IMR-90 (cell line): ENCODE results near the gene MALT1. TPM values are rescaled to one million over a fixed set of nuclear protein-coding genes. Genes with fewer than 3 reads are reported as not detected.

ENCODE experiments used
- ATAC-seq: fragments of 200-7000 bp; cut with Tn5 transposase; 2 replicates; pipeline ENCODE4 v1.9.1; 2020; ENCODE audit warnings: low read depth, mild to moderate bottlenecking, moderate library complexity
- BruUV-seq: library from RNA; stranded (reverse); fragments of 400-500 nt; replicated peaks from 2 replicates; lab custom pipeline; 2021; lab: Mats Ljungman, UMichigan
- CTCF ChIA-PET: fragments of 300-600 bp; formaldehyde crosslinking; extraction: SDS; loops from one replicate; lab custom pipeline; 2021; ENCODE audit warnings: antibody characterized with exemption; lab: Yijun Ruan, JAX
- POLR2A ChIA-PET: fragments of 300-600 bp; sonication (Branson Sonifier 250); formaldehyde crosslinking; loops from one replicate; lab custom pipeline; 2022; ENCODE audit warnings: antibody characterized with exemption; ENCODE audit not compliant: unreplicated experiment; lab: Charles Lee
- DNase-seq: peaks from one replicate; pipeline ENCODE4 v3.0.0; 2013
- H2AFZ ChIP-seq: replicated peaks from 2 replicates; pipeline ENCODE3; 2013; ENCODE audit warnings: low read length, mild to moderate bottlenecking; ENCODE audit not compliant: poor library complexity
- H2AK5ac ChIP-seq: 2 replicates; pipeline ENCODE4 v1.6.1; 2013; ENCODE audit warnings: low read depth, low read length, inconsistent platforms
- H2AK9ac ChIP-seq: replicated peaks from 2 replicates; pipeline ENCODE3; 2013; ENCODE audit warnings: mild to moderate bottlenecking, low read depth, low read length, moderate library complexity; ENCODE audit not compliant: poor library complexity
- H2BK120ac ChIP-seq: 2 replicates; pipeline ENCODE4 v1.6.1; 2013; ENCODE audit warnings: low read depth, low read length, inconsistent platforms
- H2BK15ac ChIP-seq: 3 replicates; pipeline ENCODE4 v1.6.1; 2013; ENCODE audit warnings: low read depth, low read length, inconsistent platforms
- H2BK20ac ChIP-seq: 2 replicates; pipeline ENCODE4 v1.6.1; 2013; ENCODE audit warnings: low read depth, mild to moderate bottlenecking, inconsistent platforms, low read length, moderate library complexity
- H2BK5ac ChIP-seq: 2 replicates; pipeline ENCODE4 v1.6.1; 2013; ENCODE audit warnings: mild to moderate bottlenecking, low read depth, low read length, inconsistent platforms; ENCODE audit not compliant: poor library complexity, severe bottlenecking
- H3K14ac ChIP-seq: replicated peaks from 2 replicates; pipeline ENCODE4 v1.6.1; 2013; ENCODE audit warnings: low read depth, low read length, inconsistent platforms
- H3K18ac ChIP-seq: 2 replicates; pipeline ENCODE4 v1.6.1; 2013; ENCODE audit warnings: low read depth, low read length, control low read depth
- H3K23ac ChIP-seq: 2 replicates; pipeline ENCODE4 v1.6.1; 2013; ENCODE audit warnings: low read depth, low read length, inconsistent platforms
- H3K27ac ChIP-seq: 2 replicates; pipeline ENCODE4 v1.5.1; 2013; ENCODE audit warnings: mild to moderate bottlenecking, control low read depth, low read length; ENCODE audit not compliant: insufficient read depth
- H3K27me3 ChIP-seq: 2 replicates; pipeline ENCODE4 v1.6.1; 2013; ENCODE audit warnings: low read length; ENCODE audit not compliant: control insufficient read depth, insufficient read depth
- H3K36me3 ChIP-seq: 2 replicates; pipeline ENCODE4 v1.6.1; 2013; ENCODE audit warnings: low read length, mixed read lengths; ENCODE audit not compliant: control insufficient read depth, insufficient read depth
- H3K4ac ChIP-seq: 2 replicates; pipeline ENCODE4 v1.6.1; 2013; ENCODE audit warnings: low read depth, low read length, inconsistent platforms
- H3K4me1 ChIP-seq: 2 replicates; pipeline ENCODE4 v1.6.1; 2013; ENCODE audit warnings: low read length, mixed read lengths; ENCODE audit not compliant: control insufficient read depth, insufficient read depth
- H3K4me2 ChIP-seq: 2 replicates; pipeline ENCODE4 v1.6.1; 2013; ENCODE audit warnings: low read depth, mild to moderate bottlenecking, control low read depth, low read length, moderate library complexity
- H3K4me3 ChIP-seq: 2 replicates; pipeline ENCODE4 v1.5.1; 2013; ENCODE audit warnings: low read depth, mild to moderate bottlenecking, control low read depth, low read length, moderate library complexity; ENCODE audit not compliant: insufficient read depth
- H3K56ac ChIP-seq: 2 replicates; pipeline ENCODE4 v1.6.1; 2013; ENCODE audit warnings: low read length, inconsistent platforms; ENCODE audit not compliant: insufficient read depth; ENCODE audit errors: extremely low read depth
- H3K79me1 ChIP-seq, 2 experiments: 2 replicates each; pipeline ENCODE4 v1.6.1; 2013; ENCODE audit warnings: low read length in 2 of 2, inconsistent platforms in 1 of 2, low read depth in 1 of 2
- H3K9ac ChIP-seq: 2 replicates; pipeline ENCODE4 v1.6.1; 2013; ENCODE audit warnings: low read depth, low read length, control low read depth
- H3K9me1 ChIP-seq: 2 replicates; pipeline ENCODE4 v1.6.1; 2013; ENCODE audit warnings: low read length, inconsistent platforms; ENCODE audit not compliant: insufficient read depth
- H3K9me3 ChIP-seq: 2 replicates; pipeline ENCODE4 v1.6.1; 2013; ENCODE audit warnings: low read length; ENCODE audit not compliant: control insufficient read depth, insufficient read depth
- H4K20me1 ChIP-seq: 2 replicates; pipeline ENCODE4 v1.6.1; 2013; ENCODE audit warnings: low read length, inconsistent platforms; ENCODE audit not compliant: insufficient read depth
- H4K5ac ChIP-seq: 2 replicates; pipeline ENCODE4 v1.6.1; 2013; ENCODE audit warnings: mild to moderate bottlenecking, low read depth, low read length, control low read depth
- H4K8ac ChIP-seq, 2 experiments: 2 replicates each; pipeline ENCODE4 v1.6.1; 2013; ENCODE audit warnings: low read depth in 2 of 2, low read length in 2 of 2, control low read depth in 1 of 2, inconsistent platforms in 1 of 2
- H4K91ac ChIP-seq: 2 replicates; pipeline ENCODE4 v1.6.1; 2013; ENCODE audit warnings: low read depth, low read length, inconsistent platforms; ENCODE audit not compliant: insufficient read depth
- CEBPB ChIP-seq: IDR thresholded peaks from 2 replicates; pipeline ENCODE4 v1.6.1; 2012; ENCODE audit warnings: low read depth, low read length, improper control_type of control experiment
- MAFK ChIP-seq: IDR thresholded peaks from 2 replicates; pipeline ENCODE4 v1.6.1; 2012; ENCODE audit warnings: low read depth, low read length, improper control_type of control experiment
- WGBS, 2 experiments: methylation state at CpG; one replicate each; pipeline versions ENCODE4 v1.1.5 to v1.1.7; 2013; ENCODE audit warnings: missing lambda C conversion rate in 2 of 2; ENCODE audit not compliant: insufficient read length in 1 of 2; ENCODE audit errors: extremely low coverage in 2 of 2; 5-methylcytosine and 5-hydroxymethylcytosine counted together
- dilution Hi-C: fragments of 300-500 bp; cut with HindIII; formaldehyde crosslinking; loops from one replicate; pipeline ENCODE4 v1.14.3; 2018; ENCODE audit warnings: low sequenced_read_pairs; ENCODE audit not compliant: unreplicated experiment
- in situ Hi-C: fragments of 300-500 bp; cut with MboI; formaldehyde crosslinking; loops from 3 replicates; pipeline ENCODE4 v1.14.3; 2019; ENCODE audit warnings: low sequenced_read_pairs, inconsistent platforms, mixed read lengths
- intact Hi-C: fragments of 100-400 bp; cut with micrococcal nuclease; formaldehyde crosslinking; loops from 2 replicates; pipeline ENCODE4 v1.10.0; 2022
- polyA plus RNA-seq, 3 experiments: library from polyadenylated mRNA; depleted of rRNA; stranded (reverse); fragments of >200 nt; gene quantifications; 2 replicates each; pipeline ENCODE4 v1.2.3, GENCODE V29; 2012; ENCODE audit warnings: low replicate concordance in 1 of 3
- total RNA-seq: library from RNA; depleted of rRNA; stranded (reverse); fragments of >200 nt; gene quantifications from 2 replicates; pipeline ENCODE4 v1.2.3, GENCODE V29; 2012

The MALT1 gene
- total and polyA plus RNA-seq, 2 of the 4 experiments (the other 2 are of a cell fraction), result 8.3 to 25.3 TPM

DNA sequence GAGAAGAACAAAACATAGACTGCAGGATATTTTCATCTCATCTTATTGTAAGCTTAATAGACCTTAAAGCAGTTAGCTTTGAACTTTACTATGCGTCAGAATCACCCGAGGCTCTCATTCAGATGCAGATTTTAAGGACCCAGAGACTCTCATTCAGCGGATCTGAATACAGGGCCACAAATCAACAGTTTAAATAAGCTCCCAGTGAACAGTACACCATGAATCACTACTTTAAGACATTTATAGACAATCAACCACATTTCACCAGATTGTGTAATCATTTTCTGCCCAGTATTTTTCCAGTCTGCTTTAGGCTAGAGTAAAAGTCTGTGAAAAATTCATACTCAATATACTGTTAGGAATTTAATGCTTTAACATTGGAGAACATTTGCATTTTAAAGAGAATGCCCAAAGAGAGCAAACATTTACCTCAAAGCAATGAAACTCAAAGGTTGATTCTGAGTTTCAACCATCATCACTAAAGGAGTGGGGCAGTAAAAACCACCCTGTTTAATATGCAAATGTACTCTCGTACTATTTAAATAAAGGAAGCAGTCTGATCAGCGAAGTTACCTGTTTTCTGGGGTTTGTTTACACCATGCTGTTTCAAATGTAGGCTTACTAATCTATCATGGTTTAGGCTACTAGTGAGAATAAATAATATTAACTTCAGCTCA is 31.4 kb upstream of the MALT1 start:
- Histone ChIP-seq H3K4me3 (no peak overlapping the region), H3K9me1 (peaks cover 6% of the 10 kb centered on the region), H4K91ac (peak overlapping the region; percentile 13; the same call in 1 of the 2 replicates), H2BK120ac (peak overlapping the region; percentile 60), H4K8ac (peak overlapping the region in 1 of 2 experiments; percentile 3; a peak in 2 of 4 replicates), H3K9me3 (no peaks in the 10 kb centered on the region), H2AK5ac (no peak overlapping the region), H2BK20ac (peak overlapping the region; percentile 82; the same call in 1 of the 2 replicates), H3K36me3 (no peaks in the 10 kb centered on the region), H2AFZ (no peak overlapping the region), H2BK15ac (no peak overlapping the region; the same call in 2 of the 3 replicates), H3K14ac (peak overlapping the region; percentile 48; the same call in 1 of the 2 replicates), H3K4ac (peak overlapping the region; percentile 70; the same call in 1 of the 2 replicates), H3K4me2 (peak overlapping the region; percentile 24; the same call in 1 of the 2 replicates), H2AK9ac (no peak overlapping the region), H3K27ac (no peak overlapping the region), H3K79me1 (0 out of 4 replicates have a peak, but pooled peaks cover 0 to 4% of the 10 kb centered on the region in 2 experiments), H2BK5ac (peak overlapping the region; percentile 51), H3K9ac (no peak overlapping the region), H3K23ac (peak overlapping the region; percentile 49; the same call in 1 of the 2 replicates), H3K56ac (no peak overlapping the region; the same call in 1 of the 2 replicates), H4K20me1 (no peaks in the 10 kb centered on the region), H3K27me3 (no peaks in the 10 kb centered on the region), H4K5ac (peak overlapping the region; percentile 23; the same call in 1 of the 2 replicates), H3K18ac (peak overlapping the region; percentile 53; the same call in 1 of the 2 replicates), H3K4me1 (peaks cover 10% of the 10 kb centered on the region)
- 20% methylated on average over 1 of the region's 5 CpGs; no CpG with 5 or more reads in 1 of the 2 experiments for WGBS, 2 experiments
- peak; percentile 94 for TF ChIP-seq CEBPB
- no peak for TF ChIP-seq MAFK
- intact Hi-C loops, result no loop called here
- ChIA-PET POLR2A (no interaction called here), CTCF (interaction anchor here (0.6 kb wide), 1 partner anchor 577 kb away, joined by 3 read pairs; no protein-coding TSS in a partner anchor)
- dilution Hi-C loops, result no loop called here
- ATAC-seq (peak; percentile 86), DNase-seq (peak; percentile 69)
- no TSS peak for BruUV-seq
- in situ Hi-C loops, result no loop called here
